H1 (cell line): ENCODE data around the gene FNDC10. TPM values are rescaled to one million over a fixed set of nuclear protein-coding genes. Genes with fewer than 3 reads are reported as not detected.

Experiments
- CTBP2 ChIP-seq: IDR thresholded peaks from 2 replicates; pipeline ENCODE4 v1.7.0; 2011; ENCODE audit warnings: borderline replicate concordance, mild to moderate bottlenecking, moderate library complexity, mixed read lengths, low read length; ENCODE audit not compliant: insufficient read depth, insufficient read length
- EP300 ChIP-seq, 2 experiments: IDR thresholded peaks; 1 replicate in 1 of 2; 2 replicates in 1 of 2; pipeline ENCODE4 v1.6.1; 2011 to 2012; ENCODE audit warnings: low read depth in 2 of 2, low read length in 2 of 2, mild to moderate bottlenecking in 2 of 2, borderline replicate concordance in 1 of 2, inconsistent platforms in 1 of 2, moderate library complexity in 1 of 2
- NANOG ChIP-seq: IDR thresholded peaks from 2 replicates; pipeline ENCODE4 v1.6.1; 2011; ENCODE audit warnings: low read length, low read depth, mild to moderate bottlenecking, inconsistent platforms; ENCODE audit not compliant: insufficient read depth, poor library complexity, severe bottlenecking
- SIX5 ChIP-seq: IDR thresholded peaks from 2 replicates; pipeline ENCODE4 v1.6.1; 2011; ENCODE audit warnings: mild to moderate bottlenecking, low read depth, low read length
- TAF1 ChIP-seq: IDR thresholded peaks from 2 replicates; pipeline ENCODE4 v1.6.1; 2011; ENCODE audit warnings: mild to moderate bottlenecking, low read depth, low read length
- polyA plus RNA-seq, 7 experiments: library from polyadenylated mRNA; depleted of rRNA in 3 of 7; stranded (reverse) in 5 of 7; unstranded in 2 of 7; fragments of >200 nt in 5 of 7; fragments of 200-250 nt in 2 of 7; gene quantifications; 1 replicate in 5 of 7; 2 replicates in 1 of 7; 4 replicates in 1 of 7; pipeline versions ENCODE4 v1.2.1 to v1.2.3, GENCODE V29; 2011 to 2013; ENCODE audit warnings: missing spikeins in 2 of 7, mixed read lengths in 2 of 7
- total RNA-seq: library from RNA; stranded (reverse); fragmentation: NEBNext Ultra II Directional; extraction: Animal tissue kit (Norgen Biotek cat#: 25700); gene quantifications from 2 replicates; pipeline ENCODE4 v1.2.1, GENCODE V29; 2021
- TF ChIP-seq, protein P1 (sequence below), 3 experiments: IDR thresholded peaks; 1 replicate in 2 of 3; 2 replicates in 1 of 3; pipeline versions ENCODE4 v1.5.1 to v1.6.1; 2011; ENCODE audit warnings: low read length in 3 of 3, mild to moderate bottlenecking in 3 of 3, inconsistent platforms in 2 of 3, low read depth in 1 of 3, moderate library complexity in 1 of 3; ENCODE audit not compliant: insufficient read depth in 1 of 3; ENCODE audit errors: control extremely low read depth in 1 of 3

FNDC10 gene
- total and polyA plus RNA-seq, 2 of the 8 experiments (the other 6 are each of a cell fraction or from before 2014, with no cell fraction given): 19.0 to 21.8 TPM

DNA sequence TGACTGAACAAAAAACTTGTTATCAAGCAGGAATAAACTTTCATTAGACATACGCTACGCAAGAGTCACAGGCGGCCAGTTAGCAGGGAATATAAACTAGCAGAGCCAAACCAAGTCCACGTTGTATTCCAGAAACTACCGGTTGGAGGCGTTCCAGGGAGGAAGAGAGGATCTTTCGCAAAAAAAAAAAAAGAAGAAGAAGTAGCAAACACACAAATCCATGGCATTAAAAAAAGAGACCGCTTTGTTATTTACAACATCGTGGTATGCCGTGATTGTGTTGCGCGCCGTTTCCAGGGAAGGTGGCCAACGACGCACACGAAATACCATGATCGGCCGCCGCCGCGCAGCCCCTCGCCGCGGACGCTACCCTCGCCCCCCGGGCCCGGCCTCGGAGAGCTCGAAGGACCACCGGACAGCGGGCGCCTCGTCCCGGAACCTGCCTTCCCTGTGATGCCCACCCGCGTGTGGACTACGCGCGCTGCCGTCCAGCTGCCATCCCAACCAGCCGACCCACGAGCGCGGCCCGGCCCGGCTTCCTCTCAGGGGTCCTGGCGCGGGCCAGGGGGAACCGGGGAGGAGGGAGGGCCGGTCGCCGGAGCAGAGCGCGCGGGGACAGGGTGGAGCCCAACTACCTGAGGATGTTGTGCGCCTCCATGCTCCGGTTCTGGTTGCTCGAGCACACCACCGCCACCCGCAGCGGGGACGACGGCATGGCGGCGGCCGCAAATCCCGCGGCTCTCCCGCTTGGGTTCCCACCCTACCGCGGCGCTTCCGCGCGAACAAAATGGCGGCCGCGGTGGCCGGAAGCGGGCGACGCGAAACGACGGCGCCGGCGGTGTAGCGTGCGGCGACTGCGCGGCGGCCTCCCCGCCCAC, 25.9 kb downstream of the FNDC10 start (continued):
- TF ChIP-seq, protein P1, sequence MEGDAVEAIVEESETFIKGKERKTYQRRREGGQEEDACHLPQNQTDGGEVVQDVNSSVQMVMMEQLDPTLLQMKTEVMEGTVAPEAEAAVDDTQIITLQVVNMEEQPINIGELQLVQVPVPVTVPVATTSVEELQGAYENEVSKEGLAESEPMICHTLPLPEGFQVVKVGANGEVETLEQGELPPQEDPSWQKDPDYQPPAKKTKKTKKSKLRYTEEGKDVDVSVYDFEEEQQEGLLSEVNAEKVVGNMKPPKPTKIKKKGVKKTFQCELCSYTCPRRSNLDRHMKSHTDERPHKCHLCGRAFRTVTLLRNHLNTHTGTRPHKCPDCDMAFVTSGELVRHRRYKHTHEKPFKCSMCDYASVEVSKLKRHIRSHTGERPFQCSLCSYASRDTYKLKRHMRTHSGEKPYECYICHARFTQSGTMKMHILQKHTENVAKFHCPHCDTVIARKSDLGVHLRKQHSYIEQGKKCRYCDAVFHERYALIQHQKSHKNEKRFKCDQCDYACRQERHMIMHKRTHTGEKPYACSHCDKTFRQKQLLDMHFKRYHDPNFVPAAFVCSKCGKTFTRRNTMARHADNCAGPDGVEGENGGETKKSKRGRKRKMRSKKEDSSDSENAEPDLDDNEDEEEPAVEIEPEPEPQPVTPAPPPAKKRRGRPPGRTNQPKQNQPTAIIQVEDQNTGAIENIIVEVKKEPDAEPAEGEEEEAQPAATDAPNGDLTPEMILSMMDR (IDR thresholded peaks at IDR 0.05; ENCODE audit: control extremely low read depth in 1 of 3, insufficient read depth in 1 of 3, low read depth in 1 of 3, low read length in 3 of 3): peak in 2 of 3 experiments; percentile 14 to 23; a peak in 2 of 4 replicates
- no peak for TF ChIP-seq NANOG
- TF ChIP-seq EP300 (IDR thresholded peaks at IDR 0.05; ENCODE audit: borderline replicate concordance in 1 of 2, low read depth in 2 of 2, low read length in 2 of 2): no peak
- no peak for TF ChIP-seq TAF1
- no peak for TF ChIP-seq CTBP2
- no peak for TF ChIP-seq SIX5
